HepG2 (cell line): ENCODE results near the gene CFI. TPM values are rescaled to one million over a fixed set of nuclear protein-coding genes. Genes with fewer than 3 reads are reported as not detected.

Experiments used
- ATAC-seq: fragments of 200-7000 bp; cut with Tn5 transposase; 3 replicates; pipeline ENCODE4 v1.9.1; 2020; ENCODE audit warnings: mild to moderate bottlenecking, moderate library complexity
- BruUV-seq: library from RNA; stranded (reverse); fragments of 400-500 nt; replicated peaks from 2 replicates; lab custom pipeline; 2021; lab: Mats Ljungman, UMichigan
- CTCF ChIA-PET: fragments of 300-600 bp; formaldehyde crosslinking; extraction: SDS; loops from one replicate; lab custom pipeline; 2021; ENCODE audit warnings: low total read pairs, inconsistent platforms, low intra/inter-chr PET ratio; lab: Yijun Ruan, JAX
- POLR2A ChIA-PET: fragments of 350-600 bp; sonication (Branson Sonifier 250); formaldehyde crosslinking; loops from one replicate; lab custom pipeline; 2020; ENCODE audit warnings: antibody characterized with exemption, inconsistent platforms; lab: Yijun Ruan, JAX
- DNase-seq: peaks from one replicate; pipeline ENCODE4 v3.0.0-alpha.2; 2015; ENCODE audit warnings: low spot score
- FAIRE-seq: peaks from 3 replicates; lab custom pipeline; 2011; peaks lifted over from hg19 to GRCh38; lab: Jason Lieb, UNC
- H2AFZ ChIP-seq: one replicate; pipeline ENCODE4 v1.6.1; 2011; ENCODE audit warnings: low read length, inconsistent platforms
- H3K27ac ChIP-seq: fragments of 300-600 bp; 3 replicates; pipeline ENCODE4 v1.8.0; 2011; ENCODE audit warnings: mixed run types, mild to moderate bottlenecking, mixed read lengths, low read length, inconsistent platforms; ENCODE audit not compliant: insufficient read depth; ENCODE audit errors: extremely low read length
- H3K27me3 ChIP-seq, 2 experiments: fragments of 200-600 bp in 1 of 2; 2 replicates in 1 of 2; 3 replicates in 1 of 2; pipeline versions ENCODE4 v1.6.0 to v1.8.0; 2011; ENCODE audit warnings: low read length in 2 of 2, mild to moderate bottlenecking in 2 of 2, moderate library complexity in 2 of 2, inconsistent platforms in 1 of 2; ENCODE audit not compliant: insufficient read depth in 2 of 2, control insufficient read depth in 1 of 2
- H3K36me3 ChIP-seq, 2 experiments: fragments of 200-600 bp in 1 of 2; replicated peaks in 1 of 2; 2 replicates in 1 of 2; 3 replicates in 1 of 2; pipeline versions ENCODE4 v1.5.1 to v1.8.0; 2011; ENCODE audit warnings: low read length in 2 of 2, inconsistent platforms in 1 of 2; ENCODE audit not compliant: insufficient read depth in 2 of 2, control insufficient read depth in 1 of 2
- H3K4me1 ChIP-seq: 2 replicates; pipeline ENCODE4 v1.5.1; 2012; ENCODE audit warnings: low read length, inconsistent platforms; ENCODE audit not compliant: insufficient read depth
- H3K4me2 ChIP-seq: 2 replicates; pipeline ENCODE4 v1.6.0; 2011; ENCODE audit warnings: low read depth, low read length, inconsistent platforms
- H3K4me3 ChIP-seq, 3 experiments: fragments of 200-600 bp in 1 of 3; sonication (generic), shearing (Covaris generic) in 1 of 3; replicated peaks in 1 of 3; 2 replicates each; pipeline ENCODE4 v1.5.1; 2011 to 2016; ENCODE audit warnings: low read length in 3 of 3, inconsistent platforms in 2 of 3, low read depth in 2 of 3, mild to moderate bottlenecking in 2 of 3, control low read depth in 1 of 3, mixed read lengths in 1 of 3; ENCODE audit not compliant: insufficient read depth in 1 of 3
- H3K79me2 ChIP-seq: one replicate; pipeline ENCODE4 v1.6.1; 2011; ENCODE audit warnings: low read length, inconsistent platforms; ENCODE audit not compliant: insufficient read depth
- H3K9ac ChIP-seq: 2 replicates; pipeline ENCODE4 v1.6.0; 2011; ENCODE audit warnings: mild to moderate bottlenecking, low read depth, low read length, inconsistent platforms; ENCODE audit not compliant: insufficient read depth
- H3K9me3 ChIP-seq: 2 replicates; pipeline ENCODE4 v1.5.1; 2012; ENCODE audit warnings: mild to moderate bottlenecking, low read length
- H4K20me1 ChIP-seq: 2 replicates; pipeline ENCODE4 v1.6.0; 2011; ENCODE audit warnings: inconsistent platforms, mild to moderate bottlenecking, low read length, moderate library complexity; ENCODE audit not compliant: insufficient read depth
- CEBPZ ChIP-seq: IDR thresholded peaks from 2 replicates; pipeline ENCODE4 v1.6.1; 2012; ENCODE audit warnings: low read length, improper control_type of control experiment
- FOXO4 ChIP-seq: sonication (generic); formaldehyde crosslinking; conservative IDR thresholded peaks from 2 replicates; pipeline ENCODE4 v1.8.1; 2023; ENCODE audit warnings: missing genetic modification reagents
- KDM2A ChIP-seq: sonication (generic); formaldehyde crosslinking; IDR thresholded peaks from 2 replicates; pipeline ENCODE4 v1.4.0; 2020; ENCODE audit warnings: low read depth, missing genetic modification reagents, borderline replicate concordance
- ZBTB33 ChIP-seq: sonication (generic); formaldehyde crosslinking; IDR thresholded peaks from 2 replicates; pipeline ENCODE4 v1.4.0; 2020; ENCODE audit warnings: missing genetic modification reagents
- WGBS: methylation state at CpG from one replicate; pipeline ENCODE4 v1.1.6; 2017; ENCODE audit warnings: low lambda C conversion rate; 5-methylcytosine and 5-hydroxymethylcytosine counted together
- in situ Hi-C: cut with HindIII; loops from 2 replicates; pipeline ENCODE4 v1.10.0; 2017; ENCODE audit warnings: low pct_unique_long_range_greater_than_20kb; ENCODE audit not compliant: extremely low pct_ligation_motif_present
- intact Hi-C: fragments of 100-400 bp; cut with micrococcal nuclease; formaldehyde crosslinking; loops from one replicate; pipeline ENCODE4 v1.10.0; 2022; ENCODE audit not compliant: unreplicated experiment
- polyA plus RNA-seq, 8 experiments: library from polyadenylated mRNA; depleted of rRNA in 3 of 8; stranded (reverse) in 7 of 8; unstranded in 1 of 8; fragments of >200 nt; fragmentation: Illumina TruSeq in 4 of 8; extraction: Trizol in 4 of 8; gene quantifications; 2 replicates each; pipeline versions ENCODE4 v1.2.1 to v1.2.3, GENCODE V29; 2011 to 2016; ENCODE audit warnings: low read depth in 4 of 8, missing spikeins in 1 of 8, mixed read lengths in 1 of 8; ENCODE audit not compliant: insufficient read depth in 1 of 8
- total RNA-seq, 5 experiments: library from RNA; depleted of rRNA; stranded (reverse); fragments of >200 nt; fragmentation: Illumina TruSeq; extraction: Trizol; gene quantifications; 2 replicates each; pipeline ENCODE4 v1.2.3, GENCODE V29; 2016; ENCODE audit warnings: low read depth in 1 of 5

Gene CFI
- total and polyA plus RNA-seq, 2 of the 13 experiments (the other 11 are each of a cell fraction or from before 2014, with no cell fraction given), result 284 to 337 TPM

GRCh38 chr4:109718759-109719158 is 83.0 kb downstream of the CFI start (continued):
- no peak for TF ChIP-seq FOXO4 (CRISPR knock-in tag)

- Histone ChIP-seq H3K27ac (no peak overlapping the region), H3K4me2 (no peak overlapping the region), H3K9me3 (no peaks in the 10 kb centered on the region), H3K27me3 (no peaks in the 10 kb centered on the region; a peak in 1 of 5 replicates), H3K36me3 (peaks cover 0 to 22% of the 10 kb centered on the region in 2 experiments; a peak in 3 of 5 replicates), H2AFZ (no peak overlapping the region), H4K20me1 (no peaks in the 10 kb centered on the region), H3K4me1 (no peaks in the 10 kb centered on the region), H3K4me3 (no peak overlapping the region), H3K9ac (no peak overlapping the region), H3K79me2 (no peaks in the 10 kb centered on the region)
- DNase-seq (no peak), ATAC-seq (no peak), FAIRE-seq (no peak)
- no TSS peak for BruUV-seq
- WGBS, result 100% methylated on average over 3 of the region's 3 CpGs
- in situ Hi-C loops (no loop called here), intact Hi-C loops (no loop called here)
- CTCF ChIA-PET, result no interaction called here
- TF ChIP-seq CEBPZ, result no peak
- TF ChIP-seq KDM2A, result no peak
- TF ChIP-seq ZBTB33 (CRISPR knock-in tag), result no peak
- POLR2A ChIA-PET, result no interaction called here
These were observed 88.3 kb downstream of the CFI start for GRCh38 chr4:109713500-109713899.
